H9 (cell line): ENCODE data around the gene DLK1. TPM values are rescaled to one million over a fixed set of nuclear protein-coding genes. Genes with fewer than 3 reads are reported as not detected.

Experiments used
- DNase-seq: peaks from one replicate; pipeline ENCODE4 v3.0.0-alpha.2; 2017
- H2AFZ ChIP-seq: one replicate; pipeline ENCODE4 v1.6.1; 2013; ENCODE audit warnings: mild to moderate bottlenecking, low read length, control low read depth, moderate library complexity
- H2AK5ac ChIP-seq: 2 replicates; pipeline ENCODE4 v1.6.1; 2013; ENCODE audit warnings: low read length, control low read depth, mixed read lengths; ENCODE audit not compliant: insufficient read length
- H2BK120ac ChIP-seq: one replicate; pipeline ENCODE4 v1.6.1; 2013; ENCODE audit warnings: low read depth, mild to moderate bottlenecking, low read length, control low read depth, inconsistent platforms; ENCODE audit not compliant: poor library complexity, severe bottlenecking
- H2BK12ac ChIP-seq: 2 replicates; pipeline ENCODE4 v1.6.1; 2013; ENCODE audit warnings: low read length, control low read depth, mixed read lengths, low read depth; ENCODE audit not compliant: insufficient read length
- H2BK15ac ChIP-seq: 2 replicates; pipeline ENCODE4 v1.6.1; 2013; ENCODE audit warnings: low read depth, low read length, control low read depth
- H2BK20ac ChIP-seq: one replicate; pipeline ENCODE4 v1.6.1; 2013; ENCODE audit warnings: low read depth, mild to moderate bottlenecking, low read length, control low read depth, inconsistent platforms; ENCODE audit not compliant: poor library complexity, severe bottlenecking
- H2BK5ac ChIP-seq: 2 replicates; pipeline ENCODE4 v1.6.1; 2013; ENCODE audit warnings: low read length, control low read depth, mixed read lengths; ENCODE audit not compliant: insufficient read length
- H3K14ac ChIP-seq: 2 replicates; pipeline ENCODE4 v1.6.1; 2013; ENCODE audit warnings: low read length, control low read depth; ENCODE audit not compliant: insufficient read depth
- H3K18ac ChIP-seq: 2 replicates; pipeline ENCODE4 v1.6.1; 2013; ENCODE audit warnings: low read depth, mild to moderate bottlenecking, mixed read lengths, low read length, control low read depth; ENCODE audit not compliant: insufficient read length
- H3K23ac ChIP-seq: 2 replicates; pipeline ENCODE4 v1.6.1; 2013; ENCODE audit warnings: low read length, control low read depth, mixed read lengths, low read depth; ENCODE audit not compliant: insufficient read length
- H3K23me2 ChIP-seq: 2 replicates; pipeline ENCODE4 v1.6.1; 2013; ENCODE audit warnings: low read depth, mild to moderate bottlenecking, mixed read lengths, low read length, control low read depth; ENCODE audit not compliant: insufficient read length, poor library complexity, severe bottlenecking
- H3K27ac ChIP-seq: 2 replicates; pipeline ENCODE4 v1.5.1; 2013; ENCODE audit warnings: low read length, control low read depth, mixed read lengths, low read depth; ENCODE audit not compliant: insufficient read length
- H3K27me3 ChIP-seq: 2 replicates; pipeline ENCODE4 v1.6.1; 2013; ENCODE audit warnings: low read length, control low read depth, inconsistent platforms; ENCODE audit not compliant: insufficient read depth
- H3K4ac ChIP-seq: 2 replicates; pipeline ENCODE4 v1.6.1; 2013; ENCODE audit warnings: low read depth, mild to moderate bottlenecking, control low read depth, inconsistent platforms, low read length, moderate library complexity
- H3K4me1 ChIP-seq: 2 replicates; pipeline ENCODE4 v1.6.1; 2013; ENCODE audit warnings: low read length, control low read depth, inconsistent platforms; ENCODE audit not compliant: insufficient read depth
- H3K4me2 ChIP-seq: 2 replicates; pipeline ENCODE4 v1.6.1; 2013; ENCODE audit warnings: low read length, control low read depth, mixed read lengths; ENCODE audit not compliant: insufficient read length, insufficient read depth
- H3K56ac ChIP-seq: 2 replicates; pipeline ENCODE4 v1.6.1; 2013; ENCODE audit warnings: low read depth, mild to moderate bottlenecking, mixed read lengths, low read length, control low read depth; ENCODE audit not compliant: insufficient read length
- H3K79me1 ChIP-seq: 2 replicates; pipeline ENCODE4 v1.6.1; 2013; ENCODE audit warnings: low read depth, mild to moderate bottlenecking, moderate library complexity, low read length, control low read depth, inconsistent platforms; ENCODE audit not compliant: insufficient read depth, poor library complexity, severe bottlenecking
- H3K79me2 ChIP-seq: 2 replicates; pipeline ENCODE4 v1.6.1; 2013; ENCODE audit warnings: low read length, control low read depth, inconsistent platforms; ENCODE audit not compliant: insufficient read depth
- H3K9ac ChIP-seq: 2 replicates; pipeline ENCODE4 v1.6.1; 2013; ENCODE audit warnings: low read length, control low read depth, mixed read lengths; ENCODE audit not compliant: insufficient read length; ENCODE audit errors: extremely low read depth
- H3K9me3 ChIP-seq: one replicate; pipeline ENCODE4 v1.6.1; 2013; ENCODE audit warnings: low read depth, low read length, inconsistent platforms; ENCODE audit not compliant: control insufficient read depth
- H3T11ph ChIP-seq: one replicate; pipeline ENCODE4 v1.6.1; 2013; ENCODE audit warnings: mild to moderate bottlenecking, low read length, control low read depth, inconsistent platforms
- H4K20me1 ChIP-seq: one replicate; pipeline ENCODE4 v1.6.1; 2013; ENCODE audit not compliant: control insufficient read depth, insufficient read length, insufficient read depth
- H4K5ac ChIP-seq: 2 replicates; pipeline ENCODE4 v1.6.1; 2013; ENCODE audit warnings: low read depth, mild to moderate bottlenecking, mixed read lengths, low read length, control low read depth; ENCODE audit not compliant: insufficient read length
- H4K8ac ChIP-seq: replicated peaks from 2 replicates; pipeline ENCODE4 v1.6.1; 2013; ENCODE audit warnings: low read length, control low read depth, mixed read lengths, low read depth; ENCODE audit not compliant: insufficient read length
- H4K91ac ChIP-seq: 2 replicates; pipeline ENCODE4 v1.6.1; 2013; ENCODE audit warnings: low read depth, mild to moderate bottlenecking, moderate library complexity, mixed read lengths, low read length, control low read depth; ENCODE audit not compliant: insufficient read length
- H3K27ac Mint-ChIP-seq, 3 experiments: 2 replicates in 2 of 3; 3 replicates in 1 of 3; pipeline ENCODE4 v1.8.0; 2020 to 2021; ENCODE audit warnings: mixed read lengths in 3 of 3, mild to moderate bottlenecking in 1 of 3, moderate library complexity in 1 of 3
- H3K27me3 Mint-ChIP-seq: 2 replicates; pipeline ENCODE4 v1.8.0; 2021; ENCODE audit warnings: low read depth, mild to moderate bottlenecking, moderate library complexity, mixed read lengths
- H3K36me3 Mint-ChIP-seq, 3 experiments: 2 replicates in 2 of 3; 3 replicates in 1 of 3; pipeline ENCODE4 v1.8.0; 2020 to 2021; ENCODE audit warnings: low read depth in 3 of 3, mixed read lengths in 3 of 3; ENCODE audit not compliant: insufficient read depth in 1 of 3
- H3K4me1 Mint-ChIP-seq, 2 experiments: 2 replicates each; pipeline ENCODE4 v1.8.0; 2020; ENCODE audit warnings: mixed read lengths in 2 of 2
- H3K4me3 Mint-ChIP-seq, 2 experiments: 2 replicates in 1 of 2; 3 replicates in 1 of 2; pipeline ENCODE4 v1.8.0; 2020 to 2021; ENCODE audit warnings: mild to moderate bottlenecking in 2 of 2, mixed read lengths in 2 of 2, moderate library complexity in 1 of 2
- H3K9me3 Mint-ChIP-seq, 2 experiments: 2 replicates in 1 of 2; 3 replicates in 1 of 2; pipeline ENCODE4 v1.8.0; 2020; ENCODE audit warnings: mild to moderate bottlenecking in 2 of 2, mixed read lengths in 2 of 2, moderate library complexity in 1 of 2
- CTCF ChIP-seq: fragments of 200-600 bp; sonication (generic); conservative IDR thresholded peaks from 3 replicates; pipeline ENCODE4 v1.8.0; 2021; ENCODE audit warnings: antibody characterized with exemption, mild to moderate bottlenecking
- WGBS: extraction: QIAGEN DNeasy Blood & Tissue Kit; methylation state at CpG from one replicate; pipeline ENCODE4 v1.1.7; 2013; ENCODE audit warnings: missing lambda C conversion rate, low lambda C conversion rate, mixed read lengths; ENCODE audit not compliant: insufficient read length; ENCODE audit errors: extremely low coverage; 5-methylcytosine and 5-hydroxymethylcytosine counted together
- total RNA-seq: library from RNA; stranded (reverse); gene quantifications from 2 replicates; pipeline ENCODE4 v1.2.1, GENCODE V29; 2021

The DLK1 gene
- total RNA-seq, 1 experiment from 2014 or later: 2.8 TPM

GRCh38 chr14:100734031-100734990 is 7.6 kb downstream of the DLK1 start:
- Histone ChIP-seq H2AFZ (no peak overlapping the region), H3K56ac (no peak overlapping the region), H3K23me2 (no peaks in the 10 kb centered on the region), H3K27ac (no peak overlapping the region), H2BK12ac (no peak overlapping the region), H2BK15ac (no peak overlapping the region), H3K18ac (no peak overlapping the region), H3K79me2 (no peaks in the 10 kb centered on the region), H3K9ac (no peak overlapping the region), H2AK5ac (no peak overlapping the region), H3K23ac (no peak overlapping the region), H2BK5ac (no peak overlapping the region), H3K4me1 (no peaks in the 10 kb centered on the region; the same call in 1 of the 2 replicates), H4K8ac (no peak overlapping the region), H2BK20ac (no peak overlapping the region), H4K20me1 (no peaks in the 10 kb centered on the region), H3K79me1 (no peaks in the 10 kb centered on the region), H4K91ac (no peak overlapping the region), H3K14ac (no peak overlapping the region; the same call in 1 of the 2 replicates), H4K5ac (no peak overlapping the region), H3T11ph (no peak overlapping the region), H2BK120ac (no peak overlapping the region), H3K27me3 (no peaks in the 10 kb centered on the region), H3K9me3 (no peaks in the 10 kb centered on the region), H3K4me2 (no peak overlapping the region), H3K4ac (no peak overlapping the region)
- no peak overlapping the region; a peak in 1 of 7 replicates for H3K27ac Mint-ChIP-seq
- H3K27me3 Mint-ChIP-seq: peaks cover 29% of the 10 kb centered on the region
- WGBS: no CpG with 5 or more reads among the region's 52 CpGs
- TF ChIP-seq CTCF: no peak
- DNase-seq: peak; percentile 10
- peaks cover 0 to 33% of the 10 kb centered on the region in 2 experiments; a peak in 3 of 4 replicates for H3K4me1 Mint-ChIP-seq
- no peaks in the 10 kb centered on the region; a peak in 1 of 7 replicates for H3K36me3 Mint-ChIP-seq
- no peak overlapping the region for H3K4me3 Mint-ChIP-seq
- no peaks in the 10 kb centered on the region; a peak in 1 of 5 replicates for H3K9me3 Mint-ChIP-seq
